T-cell (primary cell): ENCODE measurements around the gene B2M. TPM values are rescaled to one million over a fixed set of nuclear protein-coding genes. Genes with fewer than 3 reads are reported as not detected.

ENCODE experiments used
- ATAC-seq, 4 experiments: fragments of 200-7000 bp in 3 of 4; fragments of 150-1000 bp in 1 of 4; cut with Tn5 transposase; replicated peaks in 1 of 4; 1 replicate in 3 of 4; 2 replicates in 1 of 4; pipeline ENCODE4 v1.10.0; 2021; ENCODE audit warnings: moderate library complexity in 3 of 4, mild to moderate bottlenecking in 2 of 4, moderate number of reproducible peaks in 1 of 4
- CTCF ChIA-PET, 2 donors: fragments of 300-600 bp; sonication (Branson Sonifier 250); formaldehyde crosslinking; loops; one replicate each; lab custom pipeline; 2022; ENCODE audit warnings: antibody characterized with exemption in 2 of 2; lab: Charles Lee
- POLR2A ChIA-PET, 2 donors: fragments of 300-600 bp; sonication (Branson Sonifier 250); formaldehyde crosslinking; loops; one replicate each; lab custom pipeline; 2022; ENCODE audit warnings: antibody characterized with exemption in 2 of 2; lab: Charles Lee
- DNase-seq, 35 experiments: peaks; one replicate each; pipeline versions ENCODE4 v3.0.0 to v3.0.0-alpha.2; 2013 to 2023
- H3K27ac ChIP-seq: one replicate; pipeline ENCODE4 v1.5.1; 2013; ENCODE audit warnings: low read length
- H3K27me3 ChIP-seq, 2 experiments: replicated peaks in 1 of 2; 1 replicate in 1 of 2; 2 replicates in 1 of 2; pipeline versions ENCODE4 v1.6.1 to v1.7.0; 2013; ENCODE audit warnings: low read length in 1 of 2, mixed read lengths in 1 of 2; ENCODE audit not compliant: control insufficient read depth in 2 of 2, insufficient read depth in 2 of 2; ENCODE audit errors: extremely low read depth in 1 of 2
- H3K36me3 ChIP-seq, 2 donors: 1 replicate in 1 of 2; 2 replicates in 1 of 2; pipeline versions ENCODE4 v1.6.1 to v1.7.0; 2013; ENCODE audit warnings: low read length in 1 of 2; ENCODE audit not compliant: control insufficient read depth in 2 of 2, insufficient read depth in 1 of 2; ENCODE audit errors: extremely low read depth in 1 of 2
- H3K4me1 ChIP-seq, 2 experiments: 1 replicate in 1 of 2; 2 replicates in 1 of 2; pipeline versions ENCODE4 v1.6.1 to v1.7.0; 2013; ENCODE audit warnings: low read length in 2 of 2, mixed read lengths in 1 of 2; ENCODE audit not compliant: insufficient read depth in 2 of 2, control insufficient read depth in 1 of 2; ENCODE audit errors: extremely low read depth in 1 of 2
- H3K4me3 ChIP-seq, 2 donors: 1 replicate in 1 of 2; 2 replicates in 1 of 2; pipeline versions ENCODE4 v1.5.1 to v1.7.0; 2013; ENCODE audit warnings: mild to moderate bottlenecking in 2 of 2, low read length in 1 of 2, moderate library complexity in 1 of 2; ENCODE audit not compliant: control insufficient read depth in 1 of 2; ENCODE audit errors: extremely low read depth in 1 of 2
- H3K9me3 ChIP-seq: 2 replicates; pipeline ENCODE4 v1.7.0; 2013
- H3K27ac Mint-ChIP-seq, 2 donors: one replicate each; pipeline ENCODE4 v1.8.0; 2020 to 2021; ENCODE audit warnings: mild to moderate bottlenecking in 2 of 2, mixed read lengths in 2 of 2
- H3K27me3 Mint-ChIP-seq, 2 donors: one replicate each; pipeline ENCODE4 v1.8.0; 2021 to 2022; ENCODE audit warnings: mixed read lengths in 2 of 2
- H3K36me3 Mint-ChIP-seq: one replicate; pipeline ENCODE4 v1.8.0; 2021; ENCODE audit warnings: mixed read lengths
- H3K4me1 Mint-ChIP-seq, 3 donors: one replicate each; pipeline ENCODE4 v1.8.0; 2020 to 2022; ENCODE audit warnings: mixed read lengths in 3 of 3, mild to moderate bottlenecking in 1 of 3
- H3K4me3 Mint-ChIP-seq, 3 donors: one replicate each; pipeline ENCODE4 v1.8.0; 2020 to 2022; ENCODE audit warnings: mild to moderate bottlenecking in 3 of 3, mixed read lengths in 3 of 3, moderate library complexity in 3 of 3
- H3K9me3 Mint-ChIP-seq, 3 donors: one replicate each; pipeline ENCODE4 v1.8.0; 2020 to 2022; ENCODE audit warnings: mixed read lengths in 3 of 3
- WGBS: methylation state at CpG from one replicate; pipeline ENCODE4 v1.1.5; 2013; ENCODE audit warnings: missing lambda C conversion rate; ENCODE audit not compliant: insufficient coverage; 5-methylcytosine and 5-hydroxymethylcytosine counted together
- total RNA-seq, 35 experiments: library from RNA in 6 of 35; stranded (reverse) in 6 of 35; fragments of 120-200 nt in 1 of 35; gene quantifications; one replicate each; pipeline versions ENCODE4 v1.2.1 to v1.2.4 and lab custom pipeline; 2013 to 2026

The B2M gene
- total RNA-seq, 5 donors from 2014 or later (not counting 1 experiment from before 2014, with no cell fraction given) = 5,457 to 6,662 (median 6,121) TPM

GRCh38 chr15:44666210-44667038, 44.9 kb upstream of the B2M start:
- Histone ChIP-seq H3K9me3 (no peaks in the 10 kb centered on the region), H3K4me3 (peak overlapping the region; percentile 23), H3K27ac (peak overlapping the region; percentile 93), H3K27me3 (no peaks in the 10 kb centered on the region), H3K36me3 (no peaks in the 10 kb centered on the region), H3K4me1 (peaks cover 68 to 80% of the 10 kb centered on the region in 2 experiments)
- H3K9me3 Mint-ChIP-seq = no peaks in the 10 kb centered on the region
- H3K27me3 Mint-ChIP-seq = no peaks in the 10 kb centered on the region
- H3K4me3 Mint-ChIP-seq = peak overlapping the region; percentile 60 to 95 (median 71)
- peaks cover 78 to 83% (median 80%) of the 10 kb centered on the region in 3 donors for H3K4me1 Mint-ChIP-seq
- H3K36me3 Mint-ChIP-seq = no peaks in the 10 kb centered on the region
- peak overlapping the region; percentile 94 to 96 for H3K27ac Mint-ChIP-seq
- DNase-seq (peak in 1 of 35 experiments; percentile 59), ATAC-seq (no peak)
- ChIA-PET POLR2A (interaction anchor here (0.9 to 7.4 kb wide), 8 partner anchors 11 to 69 kb away, joined by 3 to 139 read pairs (median 6); partner anchors contain the start of genes B2M (in 2 of the 2) and PATL2 (in 2 of the 2)), CTCF (interaction anchor here (0.5 to 6.9 kb wide), 11 partner anchors 11 to 82 kb away, joined by 3 to 160 read pairs (median 5); partner anchors contain the start of genes B2M (in 1 of the 2), PATL2 (in 1 of the 2) and TRIM69 (in 1 of the 2))
- WGBS = 5% methylated on average over 2 of the region's 5 CpGs

DNA sequence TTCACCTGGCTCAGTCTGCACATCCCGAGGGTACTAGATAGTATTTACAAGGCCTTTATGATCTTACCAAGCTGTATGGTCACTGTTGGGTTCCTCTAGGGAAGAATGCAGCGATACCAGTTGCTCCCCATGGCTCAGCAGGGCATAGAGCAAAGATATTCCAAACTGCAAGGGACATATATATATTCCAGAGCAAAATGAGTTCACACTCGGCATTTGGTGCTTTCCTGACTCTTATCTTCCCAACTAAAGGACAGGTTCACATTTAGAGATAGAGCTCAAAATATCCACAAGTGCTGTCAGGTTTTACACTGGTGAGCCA, 44.3 kb upstream of the B2M start:
- DNase-seq = no peak
- WGBS = 100% methylated on average over 1 of the region's 3 CpGs
- no peaks in the 10 kb centered on the region for H3K36me3 ChIP-seq
- peaks cover 72 to 81% of the 10 kb centered on the region in 2 experiments for H3K4me1 ChIP-seq
- Mint-ChIP-seq H3K27me3 (no peaks in the 10 kb centered on the region), H3K4me3 (peak overlapping the region; percentile 60 to 95 (median 71)), H3K4me1 (peaks cover 79 to 83% (median 82%) of the 10 kb centered on the region in 3 donors), H3K36me3 (no peaks in the 10 kb centered on the region), H3K9me3 (no peaks in the 10 kb centered on the region), H3K27ac (peak overlapping the region; percentile 94 to 96)
- H3K4me3 ChIP-seq = peak overlapping the region in 1 of 2 donors; percentile 23
- H3K27me3 ChIP-seq = no peaks in the 10 kb centered on the region
- CTCF ChIA-PET = interaction anchor here (0.7 to 6.9 kb wide), 10 partner anchors 10 to 83 kb away, joined by 3 to 160 read pairs (median 6); partner anchors contain the start of genes B2M (in 1 of the 2), PATL2 (in 1 of the 2) and TRIM69 (in 1 of the 2)
- no peak for ATAC-seq
- POLR2A ChIA-PET = interaction anchor here (0.6 to 7.4 kb wide), 9 partner anchors 11 to 85 kb away, joined by 3 to 139 read pairs (median 5); partner anchors contain the start of genes B2M (in 2 of the 2) and PATL2 (in 2 of the 2)
- no peaks in the 10 kb centered on the region for H3K9me3 ChIP-seq
- H3K27ac ChIP-seq = peak overlapping the region; percentile 93

DNA sequence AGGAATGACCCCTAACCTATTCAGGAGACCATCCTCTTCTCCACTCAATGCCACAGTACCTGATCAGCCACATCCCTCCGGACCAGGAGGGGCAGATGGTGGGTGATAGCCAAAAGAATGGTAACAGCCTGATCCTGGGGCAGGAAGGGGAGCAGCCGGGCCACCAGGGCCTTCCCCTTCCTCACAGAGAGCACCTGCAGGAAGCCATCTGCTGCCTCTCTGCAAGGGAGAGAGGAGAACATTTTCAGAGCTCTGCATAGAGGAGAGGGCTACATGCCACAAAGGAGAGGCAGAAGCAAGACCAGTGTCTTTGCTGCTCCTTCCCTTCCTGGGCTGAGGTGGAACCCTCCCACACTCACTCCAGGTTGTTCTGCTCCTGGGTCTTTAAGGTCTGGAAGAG, 42.4 kb upstream of the B2M start:
- peak overlapping the region in 1 of 3 donors; percentile 58 for H3K4me3 Mint-ChIP-seq
- H3K27ac Mint-ChIP-seq = peak overlapping the region; percentile 93 to 94
- H3K36me3 ChIP-seq = no peaks in the 10 kb centered on the region
- no peaks in the 10 kb centered on the region for H3K9me3 ChIP-seq
- no CpG with 5 or more reads among the region's 2 CpGs for WGBS
- POLR2A ChIA-PET = interaction anchor here (0.6 to 1.6 kb wide), 4 partner anchors 24 to 57 kb away, joined by 3 to 6 read pairs (median 4); partner anchors contain the start of genes B2M (in 1 of the 2) and PATL2 (in 1 of the 2)
- CTCF ChIA-PET = no interaction called here
- ATAC-seq (peak; percentile 56 to 70 (median 64)), DNase-seq (peak in 9 of 35 experiments; percentile 13 to 45 (median 27))
- H3K4me1 ChIP-seq = peaks cover 67 to 90% of the 10 kb centered on the region in 2 experiments
- peaks cover 91 to 95% (median 92%) of the 10 kb centered on the region in 3 donors for H3K4me1 Mint-ChIP-seq
- no peaks in the 10 kb centered on the region for H3K27me3 Mint-ChIP-seq
- H3K36me3 Mint-ChIP-seq = peaks cover 5% of the 10 kb centered on the region
- peak overlapping the region; percentile 65 for H3K27ac ChIP-seq
- no peaks in the 10 kb centered on the region for H3K27me3 ChIP-seq
- H3K9me3 Mint-ChIP-seq = no peaks in the 10 kb centered on the region
- no peak overlapping the region for H3K4me3 ChIP-seq

DNA sequence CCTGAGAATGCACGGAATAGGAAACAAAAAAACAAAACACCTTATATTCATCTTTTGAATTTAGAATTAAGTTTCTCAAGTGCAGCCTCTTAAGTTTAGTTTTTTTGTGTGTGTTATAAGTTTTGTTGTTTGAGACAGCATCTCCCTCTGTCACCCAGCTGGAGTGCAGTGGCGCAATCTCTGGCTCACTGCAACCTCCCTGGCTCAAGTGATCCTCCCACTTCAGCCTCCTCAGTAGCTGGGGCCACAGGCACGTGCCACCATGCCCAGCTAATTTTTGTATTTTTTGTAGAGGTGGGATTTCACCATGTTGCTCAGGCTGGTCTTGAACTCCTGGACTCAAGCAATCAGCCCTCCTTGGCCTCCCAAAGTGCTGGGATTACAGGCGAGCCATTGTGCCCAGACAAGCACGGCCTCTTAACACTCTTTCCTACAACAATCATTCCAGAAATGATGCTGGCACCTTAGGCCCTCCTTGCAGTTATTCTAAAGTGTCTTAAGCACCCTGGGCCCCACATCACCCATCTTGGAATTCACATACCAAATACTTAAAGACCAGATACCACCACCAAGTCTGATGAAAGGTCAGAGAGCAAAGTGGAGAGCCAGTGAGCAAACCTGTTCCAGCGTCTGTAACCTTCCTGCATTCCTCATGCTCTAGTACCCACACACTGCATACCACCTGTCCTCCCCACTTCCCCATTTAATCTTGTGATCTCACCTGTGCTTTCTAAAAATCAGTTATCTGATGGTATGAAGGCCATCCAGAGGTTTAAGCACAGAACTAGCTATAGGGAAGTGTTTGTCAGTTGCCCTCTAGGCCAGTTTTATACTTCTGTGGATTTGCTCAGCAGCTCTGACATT, 41.0 kb upstream of the B2M start:
- ChIA-PET POLR2A (interaction anchor here (0.6 to 1.6 kb wide), 5 partner anchors 23 to 345 kb away, joined by 3 to 6 read pairs (median 4); partner anchors contain the start of genes B2M (in 1 of the 2) and PATL2 (in 1 of the 2)), CTCF (interaction anchor here in 1 of 2 donors (0.7 kb wide), 1 partner anchor 41 kb away, joined by 3 read pairs; the partner anchor contains the start of genes B2M and PATL2)
- peaks cover 90 to 95% (median 95%) of the 10 kb centered on the region in 3 donors for H3K4me1 Mint-ChIP-seq
- no peaks in the 10 kb centered on the region for H3K36me3 ChIP-seq
- DNase-seq = no peak
- no peaks in the 10 kb centered on the region for H3K9me3 Mint-ChIP-seq
- H3K27me3 ChIP-seq = no peaks in the 10 kb centered on the region
- H3K36me3 Mint-ChIP-seq = peaks cover 5% of the 10 kb centered on the region
- peak overlapping the region; percentile 65 for H3K27ac ChIP-seq
- H3K4me1 ChIP-seq = peaks cover 60 to 89% of the 10 kb centered on the region in 2 experiments
- H3K4me3 ChIP-seq = no peak overlapping the region
- no peaks in the 10 kb centered on the region for H3K27me3 Mint-ChIP-seq
- peak overlapping the region in 1 of 3 donors; percentile 56 for H3K4me3 Mint-ChIP-seq
- 77% methylated on average over 3 of the region's 6 CpGs for WGBS
- no peaks in the 10 kb centered on the region for H3K9me3 ChIP-seq
- H3K27ac Mint-ChIP-seq = peak overlapping the region; percentile 93 to 94
- ATAC-seq = no peak

- CTCF ChIA-PET = interaction anchor here in 1 of 2 donors (1.2 kb wide), 1 partner anchor 9 kb away, joined by 3 read pairs; no protein-coding TSS in a partner anchor
- peaks cover 13% of the 10 kb centered on the region for H3K36me3 Mint-ChIP-seq
- peak overlapping the region; percentile 71 to 87 for H3K27ac Mint-ChIP-seq
- H3K4me3 Mint-ChIP-seq = peak overlapping the region in 1 of 3 donors; percentile 58
- Histone ChIP-seq H3K36me3 (no peaks in the 10 kb centered on the region), H3K27ac (no peak overlapping the region), H3K4me1 (peaks cover 65 to 97% of the 10 kb centered on the region in 2 experiments), H3K27me3 (no peaks in the 10 kb centered on the region), H3K4me3 (no peak overlapping the region), H3K9me3 (no peaks in the 10 kb centered on the region)
- DNase-seq (no peak), ATAC-seq (no peak)
- POLR2A ChIA-PET = interaction anchor here in 1 of 2 donors (0.6 kb wide), 1 partner anchor 46 kb away, joined by 3 read pairs; no protein-coding TSS in a partner anchor
- H3K9me3 Mint-ChIP-seq = no peaks in the 10 kb centered on the region
- no peaks in the 10 kb centered on the region for H3K27me3 Mint-ChIP-seq
- 94% methylated on average over 2 of the region's 2 CpGs for WGBS
- H3K4me1 Mint-ChIP-seq = peaks cover 91 to 96% (median 92%) of the 10 kb centered on the region in 3 donors
Observed at GRCh38 chr15:44673639-44674038, 37.7 kb upstream of the B2M start.
